ENCODE results near the gene ZSWIM4. TPM values are rescaled to one million over a fixed set of nuclear protein-coding genes. Genes with fewer than 3 reads are reported as not detected.

The ZSWIM4 gene
- total RNA-seq, 1 experiment from 2014 or later, result 1.4 TPM

DNA sequence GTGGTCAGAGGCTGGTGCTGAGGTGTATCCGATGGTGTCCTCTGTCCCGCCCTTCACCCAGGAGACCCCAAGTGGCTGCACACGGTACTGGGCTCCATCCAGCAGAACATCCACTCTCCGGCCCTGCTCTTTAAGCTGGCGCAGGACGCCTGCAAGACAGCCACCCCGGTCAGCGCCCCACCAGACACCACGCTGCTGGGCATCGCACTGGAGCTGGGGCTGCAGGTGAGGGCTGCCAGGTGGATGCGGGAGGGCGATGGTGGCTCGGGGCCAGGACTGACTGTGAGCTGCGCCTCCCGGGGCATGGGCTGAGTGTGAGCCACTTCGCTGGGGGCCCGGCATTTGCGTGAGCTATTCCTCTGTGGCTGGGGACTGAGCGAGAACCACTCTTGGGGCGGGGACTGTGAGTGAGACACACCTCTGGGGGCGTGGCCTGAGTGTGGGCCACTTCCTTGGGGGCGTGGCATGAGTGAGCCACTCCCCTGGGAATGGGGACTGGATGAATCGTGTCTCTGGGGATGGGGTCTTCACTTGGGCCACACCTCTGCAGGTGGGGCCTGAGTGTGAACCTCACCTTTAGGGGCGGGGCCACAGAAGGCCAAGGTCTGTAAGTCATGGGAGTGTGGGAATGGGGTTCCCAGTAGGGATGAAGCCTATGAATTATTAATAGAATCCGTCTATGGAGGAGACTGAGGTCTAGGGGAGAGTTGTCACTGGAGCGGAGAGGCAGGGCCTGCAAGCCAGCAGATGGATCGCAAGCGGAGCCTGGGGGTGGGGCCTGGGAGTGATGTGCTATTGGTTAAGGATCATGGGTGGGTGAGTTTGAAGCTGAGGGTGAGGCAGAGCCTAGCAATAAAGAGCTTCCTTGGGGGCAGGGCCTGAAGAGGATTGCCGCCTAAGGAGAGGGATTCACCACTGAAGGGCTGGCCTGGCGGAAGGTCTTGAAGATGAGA is 30.5 kb downstream of the ZSWIM4 start:
- in situ Hi-C loops (cut with HindIII; ENCODE audit: low pct_unique_long_range_greater_than_20kb, low sequenced_read_pairs), result no loop called here
- peak; percentile 54 for DNase-seq (ENCODE audit: low read depth, low spot score)

DNA sequence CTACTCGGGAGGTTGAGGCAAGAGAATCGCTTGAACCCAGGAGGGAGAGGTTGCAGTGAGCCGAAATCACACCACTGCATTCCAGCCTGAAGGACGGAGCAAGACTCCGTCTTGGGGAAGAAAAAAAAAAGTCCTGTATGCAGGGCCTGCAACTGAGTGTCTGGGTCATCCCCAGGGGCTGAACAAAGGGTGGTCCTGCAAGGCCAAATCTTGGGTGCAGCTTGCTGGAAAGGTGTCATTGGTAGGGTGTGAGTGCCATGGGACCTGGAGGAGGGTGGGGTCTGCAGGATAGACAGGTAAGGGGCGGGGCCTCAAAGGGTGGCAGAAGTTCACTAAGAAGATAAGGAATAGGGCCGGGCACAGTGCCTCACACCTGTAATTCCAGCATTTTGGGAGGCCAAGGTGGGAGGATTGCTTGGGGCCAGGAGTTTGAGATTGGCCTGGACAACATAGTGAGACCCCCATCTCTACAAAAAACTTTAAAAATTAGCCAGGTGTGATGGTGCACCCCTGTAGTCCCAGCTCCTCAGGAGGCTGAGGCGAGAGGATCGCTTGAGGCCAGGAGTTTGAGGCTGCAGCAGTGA is 31.5 kb downstream of the ZSWIM4 start:
- no peak for DNase-seq (ENCODE audit: low read depth, low spot score)
- in situ Hi-C loops (cut with HindIII; ENCODE audit: low pct_unique_long_range_greater_than_20kb, low sequenced_read_pairs), result no loop called here

DNA sequence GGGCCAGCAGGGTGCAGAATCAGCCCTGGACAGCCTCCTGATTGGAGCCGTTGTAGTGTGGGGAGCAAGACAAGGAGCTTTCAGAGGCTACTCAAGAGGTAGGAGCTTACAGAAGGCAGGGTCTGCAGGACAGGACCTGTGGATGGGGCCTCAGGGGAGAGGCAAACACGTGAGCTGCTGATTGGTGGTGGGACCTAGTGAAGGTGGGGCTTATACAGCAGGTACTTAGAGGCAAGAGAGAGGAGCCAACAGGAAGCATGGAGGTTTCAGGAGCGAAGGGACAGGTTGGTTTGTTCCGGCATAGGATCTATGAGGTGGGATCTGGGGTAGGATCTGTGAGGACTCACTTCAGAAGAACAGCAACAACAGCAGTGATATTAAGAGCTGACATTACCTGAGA is 32.4 kb downstream of the ZSWIM4 start:
- no peak for DNase-seq (ENCODE audit: low read depth, low spot score)
- in situ Hi-C loops (cut with HindIII; ENCODE audit: low pct_unique_long_range_greater_than_20kb, low sequenced_read_pairs), result no loop called here

DNA sequence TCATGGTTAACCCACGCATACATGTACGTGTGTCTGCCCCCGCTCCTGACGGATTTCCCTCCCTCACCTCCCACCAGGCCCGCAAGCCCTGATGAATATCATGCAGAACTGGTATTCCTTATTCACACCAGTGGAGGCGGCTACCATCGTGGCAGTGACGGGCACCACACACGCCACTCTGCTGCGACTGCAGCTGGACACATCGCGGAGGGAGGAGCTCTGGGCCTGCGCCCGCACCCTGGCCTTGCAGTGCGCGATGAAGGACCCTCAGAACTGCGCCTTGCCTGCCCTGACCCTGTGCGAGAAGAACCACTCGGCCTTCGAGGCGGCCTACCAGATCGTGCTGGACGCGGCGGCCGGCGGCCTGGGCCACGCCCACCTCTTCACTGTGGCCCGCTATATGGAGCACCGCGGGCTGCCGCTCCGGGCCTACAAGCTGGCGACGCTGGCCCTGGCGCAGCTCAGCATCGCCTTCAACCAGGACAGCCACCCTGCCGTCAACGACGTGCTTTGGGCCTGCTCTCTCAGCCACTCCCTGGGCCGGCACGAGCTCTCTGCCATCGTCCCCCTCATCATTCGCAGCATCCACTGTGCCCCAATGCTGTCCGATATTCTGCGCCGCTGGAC is 35.0 kb downstream of the ZSWIM4 start:
- in situ Hi-C loops (cut with HindIII; ENCODE audit: low pct_unique_long_range_greater_than_20kb, low sequenced_read_pairs), result no loop called here
- no peak for DNase-seq (ENCODE audit: low read depth, low spot score)

DNA sequence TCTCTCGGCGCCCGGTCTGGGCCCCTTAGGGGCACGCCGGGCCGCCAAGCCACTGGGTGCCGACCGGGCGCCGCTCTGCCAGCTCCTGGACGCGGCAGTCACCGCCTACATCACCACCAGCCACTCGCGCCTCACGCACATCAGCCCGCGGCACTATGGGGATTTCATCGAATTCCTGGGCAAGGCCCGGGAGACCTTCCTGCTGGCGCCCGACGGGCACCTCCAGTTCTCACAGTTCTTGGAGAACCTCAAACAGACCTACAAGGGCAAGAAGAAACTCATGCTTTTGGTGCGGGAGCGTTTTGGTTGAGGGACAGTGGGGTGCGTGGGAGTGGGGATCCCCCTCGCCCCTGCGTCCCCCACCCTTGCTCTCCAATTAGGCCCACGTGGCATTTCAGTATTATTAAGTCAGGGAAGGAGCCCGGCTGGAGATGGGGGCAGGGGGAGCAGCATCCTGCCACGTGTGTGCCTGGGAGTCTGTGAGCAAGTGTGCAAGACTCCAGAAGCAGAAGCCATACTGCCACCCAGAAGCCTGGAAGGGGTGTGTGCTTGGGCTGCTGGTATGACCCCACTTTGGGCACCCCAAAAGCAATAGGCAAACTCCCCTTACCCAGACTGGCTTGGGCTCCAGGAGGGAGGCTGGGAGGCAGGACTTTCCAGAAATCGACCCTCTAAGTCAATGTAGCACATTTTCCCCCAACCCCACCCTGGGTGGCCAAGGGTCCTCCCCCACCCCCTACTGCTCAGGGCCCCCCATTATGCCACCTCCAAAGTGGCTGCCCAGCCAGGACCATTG is 35.7 kb downstream of the ZSWIM4 start:
- in situ Hi-C loops (cut with HindIII; ENCODE audit: low pct_unique_long_range_greater_than_20kb, low sequenced_read_pairs), result no loop called here
- DNase-seq (ENCODE audit: low read depth, low spot score), result no peak

DNA sequence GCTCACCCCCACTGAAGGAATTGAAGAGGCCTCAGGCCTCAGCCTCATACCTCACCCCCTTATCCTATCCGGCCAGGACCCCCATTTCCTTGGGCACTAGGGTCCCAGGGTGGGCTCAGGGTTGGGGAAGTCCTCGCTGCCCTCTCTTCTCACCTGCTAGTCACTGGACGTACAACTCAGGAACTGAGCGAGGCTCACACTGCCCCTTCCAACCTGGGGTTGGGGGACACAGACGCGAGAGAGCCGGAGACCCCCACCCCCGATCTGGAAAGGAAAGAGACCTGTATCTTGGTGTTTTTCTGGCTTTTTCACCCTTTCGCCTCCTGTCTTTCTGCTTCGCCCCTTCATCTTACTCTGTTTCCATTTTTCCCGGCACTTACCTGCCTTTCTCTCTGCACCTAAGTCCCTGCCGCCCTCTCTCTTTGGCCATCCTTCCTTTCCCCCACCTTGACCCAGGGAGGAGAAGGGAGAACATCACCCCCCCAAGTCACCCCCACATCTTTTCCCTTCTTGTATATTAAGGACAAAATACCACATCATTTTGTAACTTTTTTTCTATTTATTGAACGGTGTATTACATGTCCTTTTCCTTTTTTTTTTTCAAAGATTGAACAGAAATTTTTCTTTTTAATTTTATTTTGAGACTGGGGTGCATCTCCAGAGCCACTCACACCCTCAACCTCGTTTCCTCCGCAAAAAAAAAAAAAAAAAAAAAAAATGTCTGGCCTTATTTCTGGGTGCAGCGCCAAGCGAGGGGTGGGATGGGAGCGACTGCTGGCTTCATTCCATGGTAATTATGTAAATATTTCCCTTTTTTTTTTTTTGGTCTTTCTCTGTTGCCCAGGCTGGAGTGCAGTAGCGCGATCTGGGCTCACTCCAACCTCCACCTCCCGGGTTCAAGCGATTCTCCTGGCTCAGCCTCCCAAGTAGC is 36.6 kb downstream of the ZSWIM4 start:
- in situ Hi-C loops (cut with HindIII; ENCODE audit: low pct_unique_long_range_greater_than_20kb, low sequenced_read_pairs), result no loop called here
- DNase-seq (ENCODE audit: low read depth, low spot score), result no peak

DNA sequence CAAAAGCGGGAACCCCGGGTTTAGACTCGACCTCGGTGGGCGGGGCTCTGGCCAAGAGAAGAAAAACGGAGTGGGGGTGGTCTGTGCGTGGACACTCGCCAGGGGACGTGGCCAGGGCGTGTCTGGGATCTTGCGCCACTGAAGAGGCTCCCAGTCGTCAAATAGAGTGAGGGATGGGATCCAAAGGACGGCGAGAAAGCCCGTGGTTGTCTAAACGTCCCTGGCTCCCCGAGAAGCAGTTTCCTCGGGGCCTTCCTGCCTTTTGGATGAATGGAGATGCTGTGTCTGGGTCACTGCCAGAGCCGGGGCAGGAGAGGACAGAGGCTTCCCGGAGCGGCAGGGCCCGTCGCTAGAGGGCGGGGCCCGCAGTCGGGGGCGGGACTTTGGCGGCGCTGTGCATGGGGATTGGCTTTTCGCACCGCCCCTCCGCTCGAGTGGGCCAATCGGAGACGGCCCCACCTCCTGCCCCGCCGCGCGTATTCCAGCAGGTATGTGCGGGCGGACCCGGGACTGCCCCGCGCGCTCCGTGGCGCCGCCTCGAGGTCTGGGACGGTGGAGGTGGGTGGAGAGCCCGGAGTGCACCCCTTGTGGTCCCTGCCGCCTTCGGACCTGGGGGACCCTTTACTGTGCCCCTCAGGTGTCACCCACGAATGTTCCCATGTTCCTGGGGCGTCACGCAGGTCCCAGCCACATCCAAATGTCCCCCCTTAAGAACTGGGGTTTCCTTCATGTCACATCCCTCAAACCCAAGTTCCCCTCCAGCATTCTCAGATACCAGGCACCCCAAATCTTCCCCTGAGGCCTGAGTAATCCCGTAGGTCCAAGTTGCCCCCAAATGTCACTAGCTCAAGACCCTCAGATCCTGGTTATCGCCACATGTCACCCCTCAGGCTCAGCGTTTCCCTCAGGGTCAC is 38.3 kb downstream of the ZSWIM4 start:
- in situ Hi-C loops (cut with HindIII; ENCODE audit: low pct_unique_long_range_greater_than_20kb, low sequenced_read_pairs), result no loop called here
- peak; percentile 83 for DNase-seq (ENCODE audit: low read depth, low spot score)

DNA sequence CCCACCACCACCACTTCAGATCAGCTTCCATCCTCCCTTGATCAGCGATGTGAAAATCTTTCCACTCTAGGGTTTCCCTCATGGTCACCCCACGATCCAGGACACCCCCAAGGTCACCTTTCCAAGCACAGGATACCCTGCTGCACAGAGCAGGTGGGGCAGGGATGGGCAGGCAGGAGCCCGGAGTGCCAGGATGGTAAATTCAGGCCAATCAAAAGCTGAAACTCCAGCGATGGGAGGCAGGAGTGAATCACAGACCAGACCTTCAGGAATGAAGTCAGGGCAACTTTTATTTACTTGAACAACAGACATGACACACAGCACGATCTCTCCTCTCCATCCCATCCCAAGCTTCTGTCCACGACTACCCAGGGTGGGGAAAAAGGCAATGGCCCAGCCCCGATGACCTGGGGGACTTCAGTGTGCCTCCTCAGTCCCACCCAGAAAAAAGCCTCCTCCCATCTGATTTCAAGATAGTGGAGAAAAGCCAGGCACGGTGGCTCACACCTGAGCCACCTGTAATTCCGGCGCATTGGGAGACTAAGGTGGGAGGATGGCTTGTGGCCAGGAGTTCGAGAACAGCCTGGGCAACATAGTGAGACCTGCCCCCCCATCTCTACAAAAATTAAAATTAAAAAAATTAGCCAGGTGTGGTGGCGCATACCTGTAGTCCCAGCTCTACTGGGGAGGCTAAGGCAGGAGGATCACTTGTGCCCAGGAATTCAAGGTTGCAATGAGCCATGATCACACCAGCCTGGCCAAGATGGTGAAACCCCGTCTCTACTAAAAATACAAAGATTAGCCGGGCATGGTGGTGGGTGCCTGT is 39.2 kb downstream of the ZSWIM4 start:
- in situ Hi-C loops (cut with HindIII; ENCODE audit: low pct_unique_long_range_greater_than_20kb, low sequenced_read_pairs), result no loop called here
- no peak for DNase-seq (ENCODE audit: low read depth, low spot score)

DNA sequence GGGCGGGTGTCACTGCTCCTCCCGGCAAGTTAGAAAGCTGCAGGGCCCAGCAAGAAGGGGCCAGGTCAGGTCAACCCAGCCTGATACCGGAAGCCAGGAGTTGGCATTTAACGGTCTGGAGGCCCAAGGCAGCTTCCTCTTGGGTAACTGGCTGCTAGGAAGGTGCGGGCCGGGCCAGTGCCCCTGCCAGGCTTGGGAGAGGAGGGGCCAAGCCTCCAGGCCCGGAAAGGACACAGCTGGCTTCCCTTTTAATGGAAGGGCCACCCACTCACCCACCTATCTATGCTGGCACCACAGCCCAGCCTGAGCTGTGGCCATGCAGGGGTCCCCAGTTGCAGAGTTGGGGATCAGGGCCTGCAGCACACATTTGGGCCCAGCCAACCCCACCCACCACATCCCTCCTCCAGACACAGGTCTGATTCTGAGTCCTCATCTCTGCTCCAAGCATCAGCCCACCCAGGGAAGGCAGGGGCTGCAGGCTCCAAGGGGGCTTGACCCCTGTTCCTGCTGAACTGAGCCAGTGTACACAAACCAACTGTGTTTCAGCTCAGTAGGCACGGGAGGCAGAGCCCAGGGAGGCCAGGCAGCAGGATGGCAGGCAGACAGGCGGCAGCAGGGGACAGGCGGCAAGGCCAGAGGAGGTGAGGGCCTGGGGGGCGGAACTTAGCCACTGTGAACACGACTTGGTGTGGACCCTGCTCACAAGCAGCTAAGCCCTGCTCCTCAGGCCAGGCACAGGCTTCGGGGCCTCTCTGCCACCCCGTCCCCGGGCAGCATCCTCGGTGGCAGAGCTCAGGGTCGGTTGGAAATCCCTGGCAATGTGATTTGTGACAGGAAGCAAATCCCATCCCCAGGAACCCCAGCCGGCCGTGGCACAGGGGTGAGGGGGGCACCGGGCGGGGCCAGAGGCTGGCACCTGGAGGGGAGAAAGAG is 40.8 kb downstream of the ZSWIM4 start:
- DNase-seq (ENCODE audit: low read depth, low spot score), result no peak
- in situ Hi-C loops (cut with HindIII; ENCODE audit: low pct_unique_long_range_greater_than_20kb, low sequenced_read_pairs), result no loop called here

DNA sequence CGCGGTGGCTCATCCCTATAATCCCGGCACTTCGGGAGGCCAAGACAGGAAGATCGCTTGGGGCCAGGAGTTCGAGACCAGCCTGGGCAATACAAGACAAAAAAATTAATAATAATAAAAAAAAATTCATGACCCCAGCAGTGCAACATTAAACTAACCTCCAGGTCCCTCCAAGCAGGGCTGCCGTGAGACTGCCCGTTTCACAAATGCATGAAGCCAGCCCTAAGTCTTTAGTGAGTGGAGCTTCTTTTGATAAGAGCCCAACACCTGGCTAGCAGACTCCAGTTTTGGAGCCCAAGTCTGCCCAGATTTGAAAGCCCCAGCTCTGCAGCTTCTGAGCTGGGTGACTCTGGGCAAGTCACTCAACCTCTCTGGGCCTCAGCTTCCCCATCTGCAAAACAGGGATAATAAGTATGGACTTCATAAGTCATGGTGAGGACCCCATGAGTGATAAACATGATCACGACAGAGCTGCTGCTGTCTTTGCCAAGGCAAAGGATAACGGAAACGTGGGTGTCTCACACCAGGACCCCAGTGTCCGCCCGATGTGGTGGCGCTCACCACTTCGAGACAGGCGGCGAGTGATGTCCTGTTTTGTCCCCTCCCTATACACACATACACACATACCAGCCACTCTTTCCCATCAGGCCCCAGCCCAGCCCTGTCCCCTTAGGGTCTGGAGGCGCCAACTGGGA is 43.3 kb downstream of the ZSWIM4 start:
- no peak for DNase-seq (ENCODE audit: low read depth, low spot score)
- in situ Hi-C loops (cut with HindIII; ENCODE audit: low pct_unique_long_range_greater_than_20kb, low sequenced_read_pairs), result no loop called here

DNA sequence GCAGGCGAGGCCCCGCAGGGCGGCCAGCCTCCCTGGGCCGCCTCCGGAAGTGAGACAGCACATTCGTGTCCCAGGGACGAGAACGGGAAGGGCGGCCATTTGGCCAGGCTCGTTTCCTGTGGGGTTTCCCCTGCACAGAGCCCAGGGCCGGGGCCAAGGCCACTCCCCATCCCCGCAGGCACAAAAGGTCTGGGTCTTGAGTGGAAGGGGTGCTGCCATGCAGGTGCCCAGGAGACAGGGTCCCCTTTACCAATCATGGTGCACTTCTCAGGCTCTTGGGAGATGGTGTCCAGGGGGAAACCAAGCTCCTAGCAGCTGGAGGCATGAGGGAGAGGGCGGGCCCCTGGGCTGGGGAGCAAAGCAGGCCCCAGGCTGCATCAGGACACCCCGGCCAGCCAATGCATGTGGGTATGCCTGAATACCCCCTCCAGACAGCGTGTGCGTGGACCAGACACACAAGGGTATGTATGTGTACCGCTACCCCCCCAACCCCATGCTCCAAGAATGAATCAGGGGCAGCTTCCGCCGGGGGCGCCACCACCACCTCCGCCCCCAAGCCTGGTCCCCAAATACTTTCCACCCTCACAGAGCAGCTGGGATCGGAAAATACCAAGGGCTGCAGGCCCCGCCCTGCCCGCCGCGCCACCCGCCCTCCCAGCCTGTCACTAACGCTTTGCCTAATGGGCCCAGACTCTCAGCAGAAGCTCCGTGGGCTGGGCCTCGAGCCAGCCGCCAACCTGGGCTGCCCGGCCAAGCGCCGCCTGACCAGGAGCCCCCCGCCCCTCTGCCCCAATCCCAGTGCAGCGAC is 44.1 kb downstream of the ZSWIM4 start:
- in situ Hi-C loops (cut with HindIII; ENCODE audit: low pct_unique_long_range_greater_than_20kb, low sequenced_read_pairs), result no loop called here
- DNase-seq (ENCODE audit: low read depth, low spot score), result peak; percentile 60

DNA sequence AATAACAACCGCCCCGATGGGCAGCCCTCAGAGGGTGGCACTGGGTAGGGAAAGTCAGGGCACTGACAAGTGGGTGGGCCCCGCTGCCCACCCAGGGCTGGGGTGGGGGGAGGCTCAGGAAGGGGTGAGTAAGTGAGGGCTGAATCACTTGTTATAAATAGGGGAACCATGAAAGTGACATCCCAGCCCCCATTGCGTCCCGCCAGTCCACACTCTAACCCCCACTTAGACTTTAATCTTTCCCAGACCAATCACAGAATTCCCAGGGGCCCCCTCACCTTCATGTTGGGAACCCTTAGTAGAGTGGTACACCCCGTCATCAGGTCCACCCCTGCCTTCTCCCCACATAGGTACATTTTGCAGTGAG is 44.7 kb downstream of the ZSWIM4 start:
- DNase-seq (ENCODE audit: low read depth, low spot score), result no peak
- in situ Hi-C loops (cut with HindIII; ENCODE audit: low pct_unique_long_range_greater_than_20kb, low sequenced_read_pairs), result no loop called here

Data from SK-MEL-5 (cell line).